Loucy (cell line): ENCODE measurements around the gene PDE8B.

Source experiments
- H2AFZ ChIP-seq: fragments of 200-600 bp; sonication (generic); 2 replicates; pipeline ENCODE4 v1.6.0; 2016; ENCODE audit warnings: antibody characterized with exemption, mild to moderate bottlenecking, low read length, moderate library complexity
- H3F3A ChIP-seq: fragments of 200-600 bp; 2 replicates; pipeline ENCODE4 v1.6.0; 2016; ENCODE audit warnings: antibody characterized with exemption, low read depth, mild to moderate bottlenecking
- H3K27me3 ChIP-seq: fragments of 200-600 bp; sonication (generic); 2 replicates; pipeline ENCODE4 v1.6.1; 2014; ENCODE audit warnings: low read length, mild to moderate bottlenecking; ENCODE audit not compliant: insufficient read depth, poor library complexity, severe bottlenecking
- H3K36me3 ChIP-seq: fragments of 200-600 bp; sonication (generic); 2 replicates; pipeline ENCODE4 v1.6.1; 2016; ENCODE audit warnings: low read length; ENCODE audit not compliant: insufficient read depth
- H3K4me1 ChIP-seq: fragments of 200-600 bp; sonication (generic); 2 replicates; pipeline ENCODE4 v1.5.1; 2014; ENCODE audit warnings: low read length, mild to moderate bottlenecking; ENCODE audit not compliant: insufficient read depth, poor library complexity, severe bottlenecking
- H3K4me2 ChIP-seq: fragments of 200-600 bp; sonication (generic); 2 replicates; pipeline ENCODE4 v1.6.0; 2014; ENCODE audit warnings: antibody characterized with exemption, low read length, low read depth, mild to moderate bottlenecking; ENCODE audit not compliant: poor library complexity, severe bottlenecking
- H3K4me3 ChIP-seq: fragments of 200-600 bp; sonication (generic); 2 replicates; pipeline ENCODE4 v1.5.1; 2014; ENCODE audit warnings: low read length, mild to moderate bottlenecking, mixed read lengths; ENCODE audit not compliant: poor library complexity, severe bottlenecking
- H3K79me2 ChIP-seq: fragments of 200-600 bp; sonication (generic); 2 replicates; pipeline ENCODE4 v1.6.1; 2014; ENCODE audit warnings: low read length; ENCODE audit not compliant: insufficient read depth
- H3K9ac ChIP-seq: fragments of 200-600 bp; sonication (generic); 2 replicates; pipeline ENCODE4 v1.6.0; 2014; ENCODE audit warnings: mild to moderate bottlenecking, low read depth, low read length, moderate library complexity; ENCODE audit not compliant: poor library complexity, severe bottlenecking
- H3K9me2 ChIP-seq: fragments of 200-600 bp; sonication (generic); replicated peaks from 2 replicates; pipeline ENCODE4 v1.6.1; 2016; ENCODE audit warnings: low read depth, low read length, mixed read lengths
- H3K9me3 ChIP-seq: fragments of 200-600 bp; sonication (generic); 2 replicates; pipeline ENCODE4 v1.6.1; 2014; ENCODE audit warnings: mild to moderate bottlenecking, antibody characterized with exemption, low read length, low read depth; ENCODE audit not compliant: insufficient read depth
- H4K20me1 ChIP-seq: fragments of 200-600 bp; sonication (generic); 2 replicates; pipeline ENCODE4 v1.6.0; 2014; ENCODE audit warnings: antibody characterized with exemption, low read length, mild to moderate bottlenecking; ENCODE audit not compliant: insufficient read depth, poor library complexity, severe bottlenecking
- EZH2phosphoT487 ChIP-seq: fragments of 200-600 bp; IDR thresholded peaks from 2 replicates; pipeline ENCODE4 v1.6.1; 2018; ENCODE audit warnings: antibody characterized with exemption, mild to moderate bottlenecking, moderate library complexity, borderline replicate concordance
- TF ChIP-seq, protein P1 (sequence below): fragments of 200-600 bp; sonication (generic); conservative IDR thresholded peaks from 2 replicates; pipeline ENCODE4 v1.5.1; 2014; ENCODE audit warnings: mild to moderate bottlenecking, antibody characterized with exemption, low read length

PDE8B gene

GRCh38 chr5:77413049-77413448 lies 202.6 kb downstream of the PDE8B start:
- TF ChIP-seq EZH2phosphoT487: no peak
- TF ChIP-seq, protein P1, sequence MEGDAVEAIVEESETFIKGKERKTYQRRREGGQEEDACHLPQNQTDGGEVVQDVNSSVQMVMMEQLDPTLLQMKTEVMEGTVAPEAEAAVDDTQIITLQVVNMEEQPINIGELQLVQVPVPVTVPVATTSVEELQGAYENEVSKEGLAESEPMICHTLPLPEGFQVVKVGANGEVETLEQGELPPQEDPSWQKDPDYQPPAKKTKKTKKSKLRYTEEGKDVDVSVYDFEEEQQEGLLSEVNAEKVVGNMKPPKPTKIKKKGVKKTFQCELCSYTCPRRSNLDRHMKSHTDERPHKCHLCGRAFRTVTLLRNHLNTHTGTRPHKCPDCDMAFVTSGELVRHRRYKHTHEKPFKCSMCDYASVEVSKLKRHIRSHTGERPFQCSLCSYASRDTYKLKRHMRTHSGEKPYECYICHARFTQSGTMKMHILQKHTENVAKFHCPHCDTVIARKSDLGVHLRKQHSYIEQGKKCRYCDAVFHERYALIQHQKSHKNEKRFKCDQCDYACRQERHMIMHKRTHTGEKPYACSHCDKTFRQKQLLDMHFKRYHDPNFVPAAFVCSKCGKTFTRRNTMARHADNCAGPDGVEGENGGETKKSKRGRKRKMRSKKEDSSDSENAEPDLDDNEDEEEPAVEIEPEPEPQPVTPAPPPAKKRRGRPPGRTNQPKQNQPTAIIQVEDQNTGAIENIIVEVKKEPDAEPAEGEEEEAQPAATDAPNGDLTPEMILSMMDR: no peak
- H3K36me3 ChIP-seq: no peaks in the 10 kb centered on the region
- no peak overlapping the region for H2AFZ ChIP-seq

GRCh38 chr5:77418162-77418561 lies 207.7 kb downstream of the PDE8B start:
- Histone ChIP-seq H3K9ac (no peak overlapping the region), H3K27me3 (no peaks in the 10 kb centered on the region), H3K9me2 (no peaks in the 10 kb centered on the region), H3K4me2 (no peak overlapping the region), H3K36me3 (no peaks in the 10 kb centered on the region), H3K4me3 (no peak overlapping the region), H4K20me1 (no peaks in the 10 kb centered on the region), H3K79me2 (no peaks in the 10 kb centered on the region), H3F3A (no peaks in the 10 kb centered on the region), H2AFZ (no peak overlapping the region), H3K4me1 (no peaks in the 10 kb centered on the region), H3K9me3 (no peaks in the 10 kb centered on the region)
- TF ChIP-seq, protein P1: no peak
- TF ChIP-seq EZH2phosphoT487: no peak

More at GRCh38 chr5:77413049-77413448, 202.6 kb downstream of the PDE8B start:
- no peaks in the 10 kb centered on the region for H4K20me1 ChIP-seq
- H3K4me2 ChIP-seq: no peak overlapping the region
- H3F3A ChIP-seq: no peaks in the 10 kb centered on the region
- H3K4me3 ChIP-seq: no peak overlapping the region
- no peaks in the 10 kb centered on the region for H3K9me2 ChIP-seq
- no peaks in the 10 kb centered on the region for H3K4me1 ChIP-seq
- H3K27me3 ChIP-seq: no peaks in the 10 kb centered on the region
- H3K79me2 ChIP-seq: no peaks in the 10 kb centered on the region
- no peaks in the 10 kb centered on the region for H3K9me3 ChIP-seq
- H3K9ac ChIP-seq: no peak overlapping the region

GRCh38 chr5:77418601-77419581 lies 208.4 kb downstream of the PDE8B start:
- Histone ChIP-seq H3K79me2 (no peaks in the 10 kb centered on the region), H3K9me3 (no peaks in the 10 kb centered on the region), H2AFZ (no peak overlapping the region), H3K9me2 (no peaks in the 10 kb centered on the region), H3K27me3 (no peaks in the 10 kb centered on the region), H3K9ac (no peak overlapping the region), H3K4me3 (no peak overlapping the region), H3K36me3 (no peaks in the 10 kb centered on the region), H3K4me1 (no peaks in the 10 kb centered on the region), H4K20me1 (no peaks in the 10 kb centered on the region), H3F3A (no peaks in the 10 kb centered on the region), H3K4me2 (no peak overlapping the region)
- TF ChIP-seq EZH2phosphoT487: no peak
- TF ChIP-seq, protein P1: no peak
